Esophagus muscularis mucosa (tissue), 3 donors: ENCODE measurements around the gene NEMF.

Source experiments
- CTCF ChIP-seq, 3 experiments: fragments of 200-600 bp in 2 of 3; fragments of 450-650 bp in 1 of 3; sonication (generic) in 2 of 3; IDR thresholded peaks; one replicate each; pipeline ENCODE4 v1.5.1; 2017 to 2019; ENCODE audit warnings: antibody characterized with exemption in 3 of 3, mild to moderate bottlenecking in 2 of 3, moderate library complexity in 1 of 3
- POLR2AphosphoS5 ChIP-seq, 2 donors: sonication (generic); formaldehyde crosslinking; IDR thresholded peaks; one replicate each; pipeline ENCODE4 v1.6.1; 2017; ENCODE audit warnings: antibody characterized with exemption in 2 of 2

GRCh38 chr14:49895480-49895879, 42.9 kb upstream of the NEMF start:
- TF ChIP-seq POLR2AphosphoS5 (IDR thresholded peaks at IDR 0.05): no peak
- no peak for TF ChIP-seq CTCF (IDR thresholded peaks at IDR 0.05)
